HEK293T (cell line): Measurements from ENCODE around the gene NEUROD4.

ENCODE experiments used
- ARNT ChIP-seq: fragments of 450-650 bp; IDR thresholded peaks from 2 replicates; pipeline ENCODE4 v1.6.1; 2017; ENCODE audit warnings: mild to moderate bottlenecking
- BHLHE40 ChIP-seq: fragments of 450-650 bp; IDR thresholded peaks from 2 replicates; pipeline ENCODE4 v1.6.1; 2016; ENCODE audit warnings: mild to moderate bottlenecking, moderate library complexity, borderline replicate concordance
- FOXA1 ChIP-seq: fragments of 450-650 bp; IDR thresholded peaks from 2 replicates; pipeline ENCODE4 v1.6.1; 2016; ENCODE audit warnings: mild to moderate bottlenecking
- FOXK2 ChIP-seq: fragments of 450-650 bp; IDR thresholded peaks from 2 replicates; pipeline ENCODE4 v1.6.1; 2016; ENCODE audit warnings: mild to moderate bottlenecking
- HDGF ChIP-seq: fragments of 450-650 bp; IDR thresholded peaks from 2 replicates; pipeline ENCODE4 v1.6.1; 2017; ENCODE audit warnings: antibody characterized with exemption, borderline replicate concordance
- L3MBTL2 ChIP-seq: fragments of 450-650 bp; conservative IDR thresholded peaks from 2 replicates; pipeline ENCODE4 v1.6.1; 2016; ENCODE audit warnings: mild to moderate bottlenecking
- NFRKB ChIP-seq: fragments of 450-650 bp; IDR thresholded peaks from 2 replicates; pipeline ENCODE4 v1.6.1; 2016; ENCODE audit warnings: mild to moderate bottlenecking, moderate library complexity
- PKNOX1 ChIP-seq: fragments of 450-650 bp; IDR thresholded peaks from 2 replicates; pipeline ENCODE4 v1.6.1; 2016
- SP1 ChIP-seq: fragments of 450-650 bp; IDR thresholded peaks from 2 replicates; pipeline ENCODE4 v1.6.1; 2017
- SUZ12 ChIP-seq: fragments of 450-650 bp; IDR thresholded peaks from 2 replicates; pipeline ENCODE4 v1.6.1; 2016; ENCODE audit warnings: mild to moderate bottlenecking
- TARDBP ChIP-seq: fragments of 450-650 bp; IDR thresholded peaks from 2 replicates; pipeline ENCODE4 v1.6.1; 2016

GRCh38 chr12:55008944-55009585 is 10.7 kb upstream of the NEUROD4 start:
- TF ChIP-seq SUZ12 = no peak
- no peak for TF ChIP-seq FOXK2
- TF ChIP-seq SP1 = no peak
- TF ChIP-seq NFRKB = no peak
- TF ChIP-seq HDGF = no peak
- TF ChIP-seq ARNT = no peak
- TF ChIP-seq TARDBP = no peak
- TF ChIP-seq PKNOX1 = no peak
- TF ChIP-seq L3MBTL2 = no peak
- no peak for TF ChIP-seq BHLHE40
- TF ChIP-seq FOXA1 = no peak
